Measurements from ENCODE around the gene ACE.
"Not testable (repeated sequence)": the region's sequence is repeated elsewhere in the genome, so short reads cannot be mapped to it uniquely, and the experiment has no call there.

ACE gene

DNA sequence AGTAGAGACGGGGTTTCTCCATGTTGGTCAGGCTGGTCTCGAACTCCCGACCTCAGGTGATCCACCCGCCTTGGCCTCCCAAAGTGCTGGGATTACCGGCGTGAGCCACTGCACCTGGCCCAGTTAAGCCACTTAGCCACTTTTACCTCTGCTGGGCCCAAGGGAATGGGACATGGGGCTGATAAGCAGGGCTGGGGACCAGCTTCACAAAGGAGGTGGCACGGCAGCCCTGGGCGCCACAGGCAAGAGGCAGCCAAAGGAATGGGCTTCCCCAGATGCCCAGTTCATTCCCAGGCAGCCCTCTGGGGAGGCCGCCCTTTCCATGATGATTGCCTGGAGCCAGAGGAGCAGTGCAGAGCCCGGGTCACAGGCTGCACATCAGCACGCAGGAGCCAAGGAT is 25.7 kb upstream of the ACE start:
- no peak for DNase-seq
- H3K4me3 ChIP-seq (ENCODE audit: low read depth, low read length), result no peak overlapping the region
- H3K27ac ChIP-seq, result no peak overlapping the region
- no peaks in the 10 kb centered on the region for H3K27me3 ChIP-seq (replicated peaks)
- in situ Hi-C loops (cut with HindIII; ENCODE audit: low pct_ligation_motif_present, low sequenced_read_pairs), result no loop called here
- TF ChIP-seq, protein P1, sequence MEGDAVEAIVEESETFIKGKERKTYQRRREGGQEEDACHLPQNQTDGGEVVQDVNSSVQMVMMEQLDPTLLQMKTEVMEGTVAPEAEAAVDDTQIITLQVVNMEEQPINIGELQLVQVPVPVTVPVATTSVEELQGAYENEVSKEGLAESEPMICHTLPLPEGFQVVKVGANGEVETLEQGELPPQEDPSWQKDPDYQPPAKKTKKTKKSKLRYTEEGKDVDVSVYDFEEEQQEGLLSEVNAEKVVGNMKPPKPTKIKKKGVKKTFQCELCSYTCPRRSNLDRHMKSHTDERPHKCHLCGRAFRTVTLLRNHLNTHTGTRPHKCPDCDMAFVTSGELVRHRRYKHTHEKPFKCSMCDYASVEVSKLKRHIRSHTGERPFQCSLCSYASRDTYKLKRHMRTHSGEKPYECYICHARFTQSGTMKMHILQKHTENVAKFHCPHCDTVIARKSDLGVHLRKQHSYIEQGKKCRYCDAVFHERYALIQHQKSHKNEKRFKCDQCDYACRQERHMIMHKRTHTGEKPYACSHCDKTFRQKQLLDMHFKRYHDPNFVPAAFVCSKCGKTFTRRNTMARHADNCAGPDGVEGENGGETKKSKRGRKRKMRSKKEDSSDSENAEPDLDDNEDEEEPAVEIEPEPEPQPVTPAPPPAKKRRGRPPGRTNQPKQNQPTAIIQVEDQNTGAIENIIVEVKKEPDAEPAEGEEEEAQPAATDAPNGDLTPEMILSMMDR (IDR thresholded peaks at IDR 0.05; ENCODE audit: low read depth, low read length, missing control alignments), result no peak
- no peaks in the 10 kb centered on the region for H3K36me3 ChIP-seq (replicated peaks)

GRCh38 chr17:63452046-63452961 is 24.6 kb upstream of the ACE start:
- in situ Hi-C loops (cut with HindIII; ENCODE audit: low pct_ligation_motif_present, low sequenced_read_pairs), result no loop called here
- H3K4me3 ChIP-seq (ENCODE audit: low read depth, low read length), result no peak overlapping the region
- no peak overlapping the region for H3K27ac ChIP-seq
- no peaks in the 10 kb centered on the region for H3K36me3 ChIP-seq (replicated peaks)
- no peak for DNase-seq
- TF ChIP-seq, protein P1 (IDR thresholded peaks at IDR 0.05; ENCODE audit: low read depth, low read length, missing control alignments), result no peak
- H3K27me3 ChIP-seq (replicated peaks), result no peaks in the 10 kb centered on the region

DNA sequence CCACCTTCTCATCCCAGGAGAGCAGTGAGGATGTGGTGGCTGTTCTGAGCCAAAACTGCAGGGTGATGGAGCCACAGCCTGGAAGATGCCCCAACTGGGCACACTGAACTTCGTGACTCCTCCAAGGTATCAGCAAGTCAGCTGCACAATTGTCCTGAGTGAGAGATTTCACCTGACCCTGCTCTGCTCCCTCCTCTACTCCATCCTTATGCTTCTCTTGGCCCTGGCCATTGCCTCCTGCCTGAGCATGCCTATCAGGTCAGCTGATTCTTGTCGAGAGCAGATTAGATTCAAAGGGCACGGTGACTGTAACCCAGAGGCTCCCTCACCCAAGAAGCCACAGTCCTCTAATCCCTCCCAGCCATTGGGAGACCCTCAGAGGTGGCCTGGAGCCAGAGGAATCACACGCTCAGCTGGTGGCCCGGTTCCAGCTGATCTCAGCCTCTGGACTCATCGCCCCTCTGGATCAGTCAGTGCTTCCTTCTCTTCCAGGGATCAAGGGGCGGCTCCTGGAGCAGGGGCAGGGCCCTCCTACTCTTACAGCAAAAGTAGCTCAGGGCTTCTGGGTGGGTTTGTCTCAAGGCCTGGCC is 23.8 kb upstream of the ACE start:
- no peaks in the 10 kb centered on the region for H3K36me3 ChIP-seq (replicated peaks)
- no peak overlapping the region for H3K4me3 ChIP-seq (ENCODE audit: low read depth, low read length)
- H3K27me3 ChIP-seq (replicated peaks), result no peaks in the 10 kb centered on the region
- DNase-seq, result no peak
- no peak overlapping the region for H3K27ac ChIP-seq
- TF ChIP-seq, protein P1 (IDR thresholded peaks at IDR 0.05; ENCODE audit: low read depth, low read length, missing control alignments), result no peak
- in situ Hi-C loops (cut with HindIII; ENCODE audit: low pct_ligation_motif_present, low sequenced_read_pairs), result no loop called here

- H3K4me3 ChIP-seq (ENCODE audit: low read depth, low read length); H3K36me3 ChIP-seq (replicated peaks); H3K27ac ChIP-seq; DNase-seq; H3K27me3 ChIP-seq (replicated peaks); in situ Hi-C loops (cut with HindIII; ENCODE audit: low pct_ligation_motif_present, low sequenced_read_pairs): not testable (repeated sequence)
Measured at GRCh38 chr17:63454357-63454756, 22.5 kb upstream of the ACE start.

DNA sequence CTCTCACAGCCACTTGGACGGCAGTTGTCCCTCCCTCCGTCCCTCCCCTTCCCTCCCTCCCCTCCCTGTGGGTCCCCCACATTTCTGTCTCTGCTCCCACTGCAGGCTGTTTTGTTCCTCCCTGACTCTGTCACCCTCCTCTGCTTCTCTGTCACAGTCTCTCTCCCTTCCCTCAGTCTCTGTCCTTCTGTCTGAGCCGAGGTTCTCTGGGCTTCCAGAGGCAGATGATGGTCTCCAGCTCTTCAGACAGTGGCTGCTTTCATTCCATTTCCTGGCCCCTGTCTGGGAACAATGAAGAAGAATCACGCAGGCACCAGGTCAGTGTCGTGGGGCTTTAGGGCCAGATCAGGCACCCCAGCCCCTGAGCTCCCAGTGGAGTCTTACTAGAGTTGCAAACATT is 21.9 kb upstream of the ACE start:
- TF ChIP-seq, protein P1 (IDR thresholded peaks at IDR 0.05; ENCODE audit: low read depth, low read length, missing control alignments), result no peak
- in situ Hi-C loops (cut with HindIII; ENCODE audit: low pct_ligation_motif_present, low sequenced_read_pairs), result no loop called here
- Histone ChIP-seq H3K27ac (no peak overlapping the region), H3K36me3 (replicated peaks) (no peaks in the 10 kb centered on the region), H3K27me3 (replicated peaks) (no peaks in the 10 kb centered on the region), H3K4me3 (ENCODE audit: low read depth, low read length) (no peak overlapping the region)
- DNase-seq, result no peak

DNA sequence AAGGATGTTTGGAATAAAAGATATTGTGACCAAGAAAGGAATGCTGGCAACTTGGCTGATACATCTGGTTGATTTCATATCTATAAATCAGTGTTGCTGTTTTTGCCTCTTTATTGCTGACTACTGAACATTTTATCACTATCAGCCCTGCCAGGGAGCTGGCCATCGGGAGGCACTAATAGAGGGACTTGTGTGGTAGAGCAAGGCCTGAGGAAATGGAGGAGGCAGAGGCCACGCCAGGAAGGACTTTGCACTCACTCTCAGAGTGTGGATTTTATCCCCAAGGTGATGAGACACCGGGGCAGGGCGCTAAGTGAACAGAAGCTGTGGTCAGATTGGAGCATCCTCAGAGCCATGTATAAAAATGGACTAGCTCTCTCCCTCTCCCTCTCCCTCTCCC is 21.4 kb upstream of the ACE start:
- TF ChIP-seq, protein P1 (IDR thresholded peaks at IDR 0.05; ENCODE audit: low read depth, low read length, missing control alignments), result no peak
- Histone ChIP-seq H3K36me3 (replicated peaks) (no peaks in the 10 kb centered on the region), H3K27ac (no peak overlapping the region), H3K4me3 (ENCODE audit: low read depth, low read length) (no peak overlapping the region), H3K27me3 (replicated peaks) (no peaks in the 10 kb centered on the region)
- DNase-seq, result no peak
- in situ Hi-C loops (cut with HindIII; ENCODE audit: low pct_ligation_motif_present, low sequenced_read_pairs), result no loop called here

All from brain microvascular endothelial cell (primary cell).